NK-92 treated with Interleukin-12 subunit alpha and Interleukin-12 subunit beta, amount 100 ng/mL, for 24 hours (cell line): ENCODE results near the gene RFPL2.
"Not testable (repeated sequence)": the region's sequence is repeated elsewhere in the genome, so short reads cannot be mapped to it uniquely, and the experiment has no call there.

Source experiments
- DNase-seq: peaks from one replicate; lab custom pipeline; 2025; lab: John Stamatoyannopoulos, UW

The RFPL2 gene

GRCh38 chr22:32205974-32206773 lies 1.3 kb upstream of the RFPL2 start:
- peak; percentile 15 for DNase-seq

DNA sequence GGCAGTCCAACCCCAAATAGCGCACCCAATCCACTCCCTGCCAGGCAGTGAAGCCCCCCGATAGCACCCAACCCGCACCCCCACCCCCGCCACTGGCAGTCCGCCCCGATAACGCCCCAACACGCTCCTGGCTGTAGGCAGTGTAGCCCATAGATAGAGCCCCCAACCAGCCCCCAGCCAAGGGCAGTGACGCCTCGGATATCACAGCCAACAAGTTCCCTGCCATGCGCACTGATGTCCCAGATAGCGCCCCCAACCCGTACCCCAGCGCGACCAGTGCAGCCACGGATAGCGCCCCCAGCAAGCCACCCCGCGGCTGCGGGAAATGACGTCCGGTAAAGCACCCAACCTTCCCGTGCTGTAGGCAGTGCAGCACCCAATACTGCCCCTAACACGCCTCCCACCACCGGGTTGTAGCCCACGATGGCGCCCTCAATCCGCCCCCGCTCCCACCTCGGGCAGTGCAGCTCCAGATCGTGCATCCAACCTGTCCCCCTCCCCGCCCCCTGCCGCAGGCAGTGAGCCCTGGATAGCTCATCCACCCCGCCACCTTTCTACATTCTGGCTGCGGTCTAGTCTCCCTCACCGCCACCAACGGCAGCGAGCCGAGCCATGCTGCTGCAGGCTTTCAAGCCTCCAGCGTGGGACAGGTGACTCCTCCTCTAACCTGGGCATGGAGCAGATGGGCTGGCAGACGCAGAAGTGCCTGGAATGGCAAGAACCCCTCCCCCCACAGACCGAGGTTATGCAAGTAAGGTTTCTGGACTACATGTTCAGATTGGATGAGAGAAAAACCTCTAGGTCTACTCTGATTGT lies 625 bp downstream of the RFPL2 start:
- DNase-seq, result no peak

DNA sequence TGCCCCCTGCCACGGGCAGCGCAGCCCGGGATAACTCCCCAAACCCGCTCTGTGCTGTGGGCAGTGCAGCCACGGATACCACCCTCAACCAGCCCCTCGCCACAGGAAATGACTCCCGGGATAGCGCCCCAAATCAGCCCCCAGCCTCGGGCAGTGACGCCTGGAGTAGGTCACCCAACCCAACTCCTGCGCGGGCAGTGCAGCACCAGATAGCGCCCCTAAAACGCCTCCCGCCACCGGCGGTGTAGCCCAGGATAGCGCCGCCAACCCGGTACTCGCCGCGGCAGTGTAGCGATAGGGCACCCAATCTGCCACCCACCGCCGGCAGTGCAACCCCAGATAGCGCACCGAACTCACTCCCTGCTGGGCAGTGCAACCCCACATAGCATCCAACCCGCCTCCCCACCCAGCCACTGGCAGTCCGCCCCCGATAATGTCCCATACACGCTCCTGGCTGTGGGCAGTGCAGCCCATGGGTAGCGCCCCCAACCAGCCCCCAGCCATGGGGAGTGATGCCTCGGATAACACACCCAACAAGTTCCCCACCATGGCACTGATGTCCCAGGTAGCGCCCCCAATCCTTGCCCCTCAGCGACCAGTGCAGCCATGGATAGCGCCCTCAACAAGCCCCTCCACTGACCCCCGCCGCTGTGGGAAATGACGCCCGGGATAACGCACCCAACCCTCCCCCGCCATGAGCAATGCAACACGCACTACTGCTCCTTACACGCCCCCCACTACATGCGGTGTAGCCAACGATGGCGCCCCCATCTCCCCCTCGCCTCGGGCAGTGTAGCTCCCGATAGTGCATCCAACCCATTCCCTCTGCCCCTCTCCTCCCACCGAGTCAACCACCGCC lies 1.5 kb downstream of the RFPL2 start:
- DNase-seq, result no peak

- DNase-seq, result peak; percentile 21
These were observed 2.2 kb downstream of the RFPL2 start for GRCh38 chr22:32202539-32203180.

- DNase-seq, result no peak
These were observed 2.7 kb downstream of the RFPL2 start for GRCh38 chr22:32202161-32202538.

GRCh38 chr22:32200752-32201151 lies 4.1 kb downstream of the RFPL2 start:
- DNase-seq, result no peak

GRCh38 chr22:32199961-32200360 lies 4.9 kb downstream of the RFPL2 start:
- no peak for DNase-seq

DNA sequence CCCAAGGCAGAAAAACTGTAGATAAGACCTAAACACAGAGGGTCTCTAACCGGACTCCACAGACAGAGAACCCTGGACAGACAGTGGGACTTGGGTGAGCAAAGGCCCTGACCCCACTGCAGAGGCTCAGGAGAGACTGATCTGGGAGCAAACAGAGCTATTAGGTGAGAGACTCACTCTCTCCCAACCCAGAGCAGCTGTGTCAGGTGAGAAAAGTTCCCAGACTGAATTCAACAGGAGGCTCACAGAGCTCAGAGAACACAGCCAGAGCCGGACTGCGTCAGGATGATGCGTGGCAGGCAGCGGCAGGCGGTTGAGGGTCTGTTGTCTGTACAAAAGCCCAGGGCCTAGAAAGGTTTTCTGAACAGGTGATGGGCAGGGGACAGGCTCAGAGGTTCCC lies 5.5 kb downstream of the RFPL2 start:
- no peak for DNase-seq

- not testable (repeated sequence) for DNase-seq
These were observed 7.2 kb downstream of the RFPL2 start for GRCh38 chr22:32197553-32198226.

DNA sequence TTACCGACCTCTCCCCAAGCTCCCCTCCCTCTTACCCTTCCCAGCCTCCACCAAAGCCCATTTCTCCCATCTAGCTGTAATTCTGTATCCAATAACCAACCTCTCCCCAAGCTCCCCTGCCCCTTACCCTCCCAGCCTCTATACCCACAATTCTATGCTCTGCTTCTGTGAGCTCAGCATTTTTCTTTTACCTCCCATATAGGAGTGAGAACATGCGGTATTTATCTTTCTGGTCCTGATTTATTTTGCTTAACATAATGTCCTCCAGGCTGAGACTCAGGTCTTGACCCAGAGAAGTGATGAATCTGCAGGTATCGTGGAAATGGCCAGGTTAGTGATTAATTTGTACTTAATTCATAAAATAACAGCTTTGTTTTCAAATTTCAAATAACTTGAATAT lies 9.0 kb downstream of the RFPL2 start:
- DNase-seq, result not testable (repeated sequence)

GRCh38 chr22:32193346-32193745 lies 11.5 kb downstream of the RFPL2 start:
- DNase-seq, result not testable (repeated sequence)

DNA sequence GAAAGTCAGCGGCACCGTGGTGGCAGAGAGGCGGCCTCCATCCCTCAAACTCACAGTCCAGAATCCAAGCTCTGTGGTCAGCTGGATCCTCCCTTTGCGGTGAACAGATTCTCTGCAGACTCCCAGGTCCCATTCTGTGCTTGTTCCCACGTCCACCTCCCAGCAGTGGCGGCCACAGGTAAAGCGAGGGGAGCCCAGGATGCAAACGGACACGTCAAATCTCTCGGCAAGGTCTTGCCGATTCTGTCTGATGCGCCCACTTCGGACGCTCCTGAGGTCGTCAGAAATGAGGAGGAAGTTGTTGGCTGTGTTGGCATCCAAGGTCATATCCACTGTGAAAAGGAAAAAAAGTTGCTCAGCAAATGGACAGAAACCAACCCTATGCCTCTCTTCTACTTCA lies 13.9 kb downstream of the RFPL2 start:
- not testable (repeated sequence) for DNase-seq

DNA sequence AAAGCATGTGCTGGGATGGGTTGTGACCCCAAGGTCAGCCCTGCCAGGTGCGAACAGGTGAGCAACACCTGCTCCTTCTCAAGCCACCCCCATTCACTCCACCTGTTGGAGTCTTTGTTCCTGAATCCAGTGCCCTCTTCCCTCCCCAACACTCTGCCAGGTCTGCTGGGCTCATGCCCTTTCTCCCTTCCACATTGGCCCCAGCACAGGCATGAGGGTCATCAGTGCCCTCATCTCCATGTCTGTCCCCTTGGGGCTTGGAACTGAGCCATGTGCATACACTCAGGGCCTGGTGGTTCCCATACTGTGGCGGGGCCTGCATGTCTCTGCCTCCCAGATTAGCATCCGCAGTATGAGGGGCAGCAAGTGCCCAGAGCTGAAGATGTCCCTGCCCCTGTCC lies 19.1 kb downstream of the RFPL2 start:
- no peak for DNase-seq

DNA sequence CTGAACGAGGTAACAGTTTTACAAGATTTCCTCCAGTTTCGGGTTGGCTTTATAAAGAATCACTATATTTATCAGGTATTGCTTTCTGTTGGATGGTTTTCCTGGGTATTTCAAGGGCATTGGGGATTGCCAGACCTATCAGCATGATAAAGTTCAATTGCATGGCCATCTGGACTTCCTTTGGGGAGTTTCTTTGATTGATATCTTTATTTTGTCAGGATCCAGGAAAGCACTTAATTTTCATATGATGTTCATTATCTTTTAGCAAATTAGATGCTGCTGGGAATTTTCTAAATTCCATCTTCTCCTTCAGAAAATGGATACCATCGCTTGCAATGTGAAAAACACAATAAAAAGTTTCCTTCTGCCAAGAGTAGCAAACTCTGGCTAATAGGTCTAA lies 21.2 kb downstream of the RFPL2 start:
- no peak for DNase-seq

DNA sequence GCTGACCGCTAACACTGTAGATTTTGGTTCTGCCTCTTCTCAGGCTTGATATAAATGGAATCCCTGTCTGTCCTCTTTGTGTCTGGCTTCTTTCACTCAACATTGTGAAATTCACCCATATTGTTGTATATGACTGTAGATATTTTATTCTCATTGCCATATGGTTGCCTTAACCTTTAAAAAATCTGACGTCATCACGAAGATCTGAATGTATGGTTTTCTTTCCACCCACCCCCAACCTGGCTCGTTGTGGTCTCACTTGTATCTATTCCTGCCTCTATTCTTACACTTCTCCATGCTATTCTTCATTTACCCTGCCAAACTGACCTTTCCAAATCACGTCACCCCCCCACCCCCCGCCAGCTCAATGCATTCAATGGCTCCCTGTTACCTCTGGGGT lies 23.8 kb downstream of the RFPL2 start:
- no peak for DNase-seq

GRCh38 chr22:32177221-32177765 lies 27.6 kb downstream of the RFPL2 start:
- no peak for DNase-seq

GRCh38 chr22:32175683-32176644 lies 28.9 kb downstream of the RFPL2 start:
- DNase-seq, result no peak

GRCh38 chr22:32175115-32175514 lies 29.8 kb downstream of the RFPL2 start:
- no peak for DNase-seq

DNA sequence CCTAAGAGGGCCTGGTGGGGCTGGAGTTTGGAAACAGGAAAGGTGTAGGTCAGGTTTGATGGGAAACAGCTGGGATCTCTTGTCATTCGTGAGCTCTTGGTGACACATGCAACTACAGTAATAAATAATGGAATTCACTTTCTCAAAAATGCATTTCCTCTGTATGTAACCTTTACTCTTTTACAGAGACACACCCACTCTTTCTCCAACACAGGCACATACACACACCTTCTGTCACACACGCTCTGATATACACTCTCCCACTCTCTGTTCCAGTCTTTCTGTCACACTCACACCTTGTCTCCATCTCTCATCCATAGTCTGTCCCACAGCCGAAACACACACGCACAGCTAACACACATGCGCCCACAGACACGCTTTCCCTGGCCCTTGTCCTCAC lies 39.2 kb downstream of the RFPL2 start:
- DNase-seq, result no peak
